Measurements from ENCODE around the gene ASS1. TPM values are rescaled to one million over a fixed set of nuclear protein-coding genes. Genes with fewer than 3 reads are reported as not detected.

ASS1 gene
- total and polyA plus RNA-seq, 2 of the 13 experiments (the other 11 are each of a cell fraction or from before 2014, with no cell fraction given): 77.6 to 122 TPM

DNA sequence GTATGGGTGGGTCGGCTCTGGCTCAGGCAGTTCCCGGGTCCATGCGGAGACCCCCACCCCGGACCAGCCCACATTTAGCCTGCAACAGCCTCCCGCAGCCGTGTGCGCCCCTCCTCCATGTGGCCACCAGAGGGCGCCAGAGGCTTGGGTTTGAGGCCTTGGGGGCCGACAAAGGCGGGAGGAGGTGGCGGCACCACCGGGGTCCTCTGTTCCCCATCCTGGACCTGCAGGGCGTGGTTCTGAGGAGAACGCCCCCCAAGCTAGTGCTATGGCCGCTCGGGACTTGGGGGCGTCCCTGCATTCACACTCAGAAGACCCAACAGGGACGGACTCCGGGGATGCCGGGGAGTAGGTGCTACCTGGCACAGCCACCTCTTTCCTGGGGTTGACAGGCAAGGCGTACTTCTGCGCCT, 16.5 kb downstream of the ASS1 start:
- Histone ChIP-seq H3K4me3 (replicated peaks in 1 of 3; ENCODE audit: insufficient read depth in 1 of 3, low read depth in 2 of 3, low read length in 3 of 3) (no peak overlapping the region), H3K4me2 (ENCODE audit: low read depth, low read length) (no peak overlapping the region), H3K36me3 (replicated peaks in 1 of 2; ENCODE audit: control insufficient read depth in 1 of 2, insufficient read depth in 2 of 2, low read length in 2 of 2) (no peaks in the 10 kb centered on the region; a peak in 1 of 5 replicates), H2AFZ (ENCODE audit: low read length) (no peak overlapping the region), H3K9me3 (ENCODE audit: low read length) (no peaks in the 10 kb centered on the region), H4K20me1 (ENCODE audit: insufficient read depth, low read length) (no peaks in the 10 kb centered on the region), H3K27ac (ENCODE audit: extremely low read length, insufficient read depth, low read length) (no peak overlapping the region), H3K79me2 (ENCODE audit: insufficient read depth, low read length) (no peaks in the 10 kb centered on the region), H3K27me3 (ENCODE audit: control insufficient read depth in 1 of 2, insufficient read depth in 2 of 2, low read length in 2 of 2) (no peaks in the 10 kb centered on the region), H3K9ac (ENCODE audit: insufficient read depth, low read depth, low read length) (no peak overlapping the region), H3K4me1 (ENCODE audit: insufficient read depth, low read length) (peaks cover 12% of the 10 kb centered on the region)
- no TSS peak for BruUV-seq (replicated peaks)
- intact Hi-C loops (cut with micrococcal nuclease; ENCODE audit: unreplicated experiment) (loop anchor here (1.0 kb wide), 1 partner anchor 221 kb away; no protein-coding TSS in a partner anchor), in situ Hi-C loops (cut with HindIII; ENCODE audit: extremely low pct_ligation_motif_present, low pct_unique_long_range_greater_than_20kb) (no loop called here)
- ChIA-PET POLR2A (interaction anchor here (0.7 kb wide), 1 partner anchor 288 kb away, joined by 5 read pairs; no protein-coding TSS in a partner anchor), CTCF (ENCODE audit: low intra/inter-chr PET ratio, low total read pairs) (interaction anchor here (0.6 to 3.0 kb wide), 5 partner anchors 21 to 223 kb away, joined by 3 to 40 read pairs (median 3); no protein-coding TSS in a partner anchor)
- FAIRE-seq: no peak
- 43% methylated on average over 21 of the region's 22 CpGs for WGBS (ENCODE audit: low lambda C conversion rate)
- peak; percentile 72 for ATAC-seq
- DNase-seq (ENCODE audit: low spot score): peak; percentile 28
- TF ChIP-seq THAP8 (CRISPR knock-in tag; IDR thresholded peaks at IDR 0.05; ENCODE audit: borderline replicate concordance): no peak
- TF ChIP-seq ZBTB33 (CRISPR knock-in tag; IDR thresholded peaks at IDR 0.05): peak; percentile 60; the same call in 1 of the 2 replicates
- TF ChIP-seq FOSL2 (CRISPR knock-in tag; IDR thresholded peaks at IDR 0.05): 0 out of 2 replicates have a peak, but pooled peaks have one; percentile 21
- no peak for TF ChIP-seq MEF2D (CRISPR knock-in tag; IDR thresholded peaks at IDR 0.05)
- no peak for TF ChIP-seq ZNF407 (CRISPR knock-in tag; IDR thresholded peaks at IDR 0.05; ENCODE audit: not compliant biosample characterization)
- no peak for TF ChIP-seq KLF15 (CRISPR knock-in tag; IDR thresholded peaks at IDR 0.05; ENCODE audit: borderline replicate concordance)
- TF ChIP-seq ZFP62 (CRISPR knock-in tag; IDR thresholded peaks at IDR 0.05): no peak
- no peak for TF ChIP-seq ZFY (CRISPR knock-in tag; IDR thresholded peaks at IDR 0.05)
- 0 out of 2 replicates have a peak, but pooled peaks have one; percentile 30 for TF ChIP-seq ZNF704 (CRISPR knock-in tag; IDR thresholded peaks at IDR 0.05; ENCODE audit: borderline replicate concordance)
- no peak for TF ChIP-seq ZNF777 (CRISPR knock-in tag; IDR thresholded peaks at IDR 0.05)

Data from HepG2 (cell line).